SK-N-SH (cell line): ENCODE data around the gene FCER2. TPM values are rescaled to one million over a fixed set of nuclear protein-coding genes. Genes with fewer than 3 reads are reported as not detected.

ENCODE experiments used
- CTCF ChIA-PET: fragments of 300-600, 350-600 bp; formaldehyde crosslinking; extraction: SDS; loops from one replicate; lab custom pipeline; 2021; lab: Yijun Ruan, JAX
- POLR2A ChIA-PET: fragments of 350-600 bp; sonication (Branson Sonifier 250); formaldehyde crosslinking; extraction: SDS; loops from one replicate; lab custom pipeline; 2020; ENCODE audit warnings: antibody characterized with exemption, inconsistent platforms; lab: Yijun Ruan, JAX
- DNase-seq: peaks from one replicate; pipeline ENCODE4 v3.0.0; 2012
- H2AFZ ChIP-seq: fragments of 200-600 bp; sonication (generic); 2 replicates; pipeline ENCODE4 v1.8.1; 2016; ENCODE audit warnings: antibody characterized with exemption, mild to moderate bottlenecking, low read depth
- H3F3A ChIP-seq: fragments of 200-600 bp; sonication (generic); replicated peaks from 2 replicates; pipeline ENCODE3; 2016; ENCODE audit warnings: antibody characterized with exemption, mild to moderate bottlenecking; ENCODE audit not compliant: insufficient read depth
- H3K27ac ChIP-seq, 2 experiments: fragments of 200-500 bp in 1 of 2; fragments of 200-600 bp in 1 of 2; sonication (Bioruptor generic) in 1 of 2; sonication (generic), shearing (Covaris generic) in 1 of 2; 2 replicates each; pipeline versions ENCODE4 v1.5.1 to v1.6.1; 2014 to 2016; ENCODE audit warnings: low read depth in 2 of 2, inconsistent platforms in 1 of 2, low read length in 1 of 2, mild to moderate bottlenecking in 1 of 2, mixed read lengths in 1 of 2
- H3K27me3 ChIP-seq: fragments of 200-600 bp; sonication (generic), shearing (Covaris generic); 2 replicates; pipeline ENCODE4 v1.6.1; 2016; ENCODE audit warnings: mixed run types; ENCODE audit not compliant: insufficient read depth
- H3K36me3 ChIP-seq, 2 experiments: fragments of 200-500 bp in 1 of 2; fragments of 200-600 bp in 1 of 2; sonication (Bioruptor generic) in 1 of 2; sonication (generic) in 1 of 2; replicated peaks in 1 of 2; 2 replicates each; pipeline versions ENCODE3 to v1.5.1; 2014 to 2016; ENCODE audit warnings: low read length in 1 of 2, mild to moderate bottlenecking in 1 of 2; ENCODE audit not compliant: insufficient read depth in 2 of 2, control insufficient read depth in 1 of 2
- H3K4me1 ChIP-seq, 2 experiments: fragments of 200-500 bp in 1 of 2; fragments of 200-600 bp in 1 of 2; sonication (Bioruptor generic) in 1 of 2; sonication (generic), shearing (Covaris generic) in 1 of 2; 2 replicates each; pipeline versions ENCODE4 v1.5.1 to v1.6.1; 2014 to 2016; ENCODE audit warnings: low read depth in 1 of 2, low read length in 1 of 2, mixed run types in 1 of 2; ENCODE audit not compliant: insufficient read depth in 2 of 2, control insufficient read depth in 1 of 2
- H3K4me2 ChIP-seq: fragments of 200-600 bp; sonication (generic), shearing (Covaris generic); 2 replicates; pipeline ENCODE4 v1.6.1; 2017; ENCODE audit warnings: mixed run types
- H3K4me3 ChIP-seq, 2 experiments: fragments of 200-500 bp in 1 of 2; fragments of 200-600 bp in 1 of 2; sonication (Bioruptor generic) in 1 of 2; sonication (generic), shearing (Covaris generic) in 1 of 2; 2 replicates each; pipeline versions ENCODE4 v1.5.1 to v1.8.1; 2014 to 2016; ENCODE audit warnings: low read depth in 2 of 2, inconsistent platforms in 1 of 2, low read length in 1 of 2, mild to moderate bottlenecking in 1 of 2, mixed read lengths in 1 of 2, moderate library complexity in 1 of 2
- H3K79me2 ChIP-seq: fragments of 200-600 bp; sonication (generic); 2 replicates; pipeline ENCODE4 v1.8.1; 2017; ENCODE audit warnings: mild to moderate bottlenecking; ENCODE audit not compliant: insufficient read depth
- H3K9ac ChIP-seq: fragments of 200-600 bp; sonication (generic); 2 replicates; pipeline ENCODE4 v1.6.1; 2017; ENCODE audit warnings: mixed run types
- H3K9me2 ChIP-seq: fragments of 200-600 bp; sonication (generic); 2 replicates; pipeline ENCODE4 v1.6.1; 2017; ENCODE audit warnings: mixed run types
- H3K9me3 ChIP-seq: fragments of 200-600 bp; sonication (generic); 2 replicates; pipeline ENCODE4 v1.6.1; 2017; ENCODE audit warnings: mixed run types, mild to moderate bottlenecking, moderate library complexity
- H4K20me1 ChIP-seq: fragments of 200-600 bp; sonication (generic); 2 replicates; pipeline ENCODE4 v1.6.1; 2017; ENCODE audit warnings: mild to moderate bottlenecking, mixed run types; ENCODE audit not compliant: insufficient read depth
- CHD2 ChIP-seq: fragments of 150-350 bp; IDR thresholded peaks from 2 replicates; pipeline ENCODE4 v1.6.1; 2018; ENCODE audit warnings: low read length; ENCODE audit not compliant: partially characterized antibody
- EP300 ChIP-seq, 2 experiments: IDR thresholded peaks; 2 replicates each; pipeline versions ENCODE4 v1.4.0 to v1.6.1; 2012; ENCODE audit warnings: borderline replicate concordance in 1 of 2, low read depth in 1 of 2, low read length in 1 of 2
- FOXM1 ChIP-seq: IDR thresholded peaks from 2 replicates; pipeline ENCODE4 v1.4.0; 2012; ENCODE audit warnings: low read depth, mild to moderate bottlenecking
- GABPA ChIP-seq: IDR thresholded peaks from 2 replicates; pipeline ENCODE4 v1.4.0; 2012; ENCODE audit warnings: low read depth, mild to moderate bottlenecking
- GATA2 ChIP-seq: sonication (generic); formaldehyde crosslinking; IDR thresholded peaks from 2 replicates; pipeline ENCODE4 v1.5.0; 2020; ENCODE audit warnings: mild to moderate bottlenecking, missing genetic modification reagents
- MEF2A ChIP-seq: IDR thresholded peaks from 2 replicates; pipeline ENCODE4 v1.4.0; 2012; ENCODE audit warnings: low read depth, borderline replicate concordance
- MXI1 ChIP-seq: IDR thresholded peaks from 2 replicates; pipeline ENCODE4 v1.6.1; 2012; ENCODE audit warnings: mild to moderate bottlenecking, low read depth, low read length, improper control_type of control experiment
- RFX5 ChIP-seq: IDR thresholded peaks from 2 replicates; pipeline ENCODE4 v1.6.1; 2012; ENCODE audit warnings: mild to moderate bottlenecking, improper control_type of control experiment, low read length
- SMC3 ChIP-seq: IDR thresholded peaks from 2 replicates; pipeline ENCODE4 v1.6.1; 2012; ENCODE audit warnings: low read depth, low read length, improper control_type of control experiment
- TCF12 ChIP-seq: IDR thresholded peaks from 2 replicates; pipeline ENCODE4 v1.4.0; 2012
- YY1 ChIP-seq: IDR thresholded peaks from 2 replicates; pipeline ENCODE4 v1.4.0; 2012; ENCODE audit warnings: low read depth, mild to moderate bottlenecking
- WGBS: methylation state at CpG from one replicate; pipeline ENCODE4 v1.1.6; 2017; ENCODE audit warnings: low lambda C conversion rate; 5-methylcytosine and 5-hydroxymethylcytosine counted together
- polyA plus RNA-seq, 3 experiments: library from polyadenylated mRNA; depleted of rRNA; stranded (reverse); fragments of >200 nt; gene quantifications; 2 replicates each; pipeline ENCODE4 v1.2.3, GENCODE V29; 2012
- TF ChIP-seq, protein P1 (sequence below): fragments of 150-350 bp; IDR thresholded peaks from 2 replicates; pipeline ENCODE4 v1.6.1; 2017; ENCODE audit warnings: antibody characterized with exemption, low read length, low read depth, borderline replicate concordance
- TF ChIP-seq, protein P2 (sequence below): fragments of 150-350 bp; IDR thresholded peaks from 2 replicates; pipeline ENCODE4 v1.6.1; 2016; ENCODE audit warnings: mild to moderate bottlenecking, low read depth, low read length
- TF ChIP-seq, protein P3 (sequence below): IDR thresholded peaks from 2 replicates; pipeline ENCODE4 v1.6.1; 2012; ENCODE audit warnings: mild to moderate bottlenecking, low read depth, low read length, moderate library complexity

Gene FCER2
- polyA plus RNA-seq, 1 of the 3 experiments (the other 2 are of a cell fraction): not detected

DNA sequence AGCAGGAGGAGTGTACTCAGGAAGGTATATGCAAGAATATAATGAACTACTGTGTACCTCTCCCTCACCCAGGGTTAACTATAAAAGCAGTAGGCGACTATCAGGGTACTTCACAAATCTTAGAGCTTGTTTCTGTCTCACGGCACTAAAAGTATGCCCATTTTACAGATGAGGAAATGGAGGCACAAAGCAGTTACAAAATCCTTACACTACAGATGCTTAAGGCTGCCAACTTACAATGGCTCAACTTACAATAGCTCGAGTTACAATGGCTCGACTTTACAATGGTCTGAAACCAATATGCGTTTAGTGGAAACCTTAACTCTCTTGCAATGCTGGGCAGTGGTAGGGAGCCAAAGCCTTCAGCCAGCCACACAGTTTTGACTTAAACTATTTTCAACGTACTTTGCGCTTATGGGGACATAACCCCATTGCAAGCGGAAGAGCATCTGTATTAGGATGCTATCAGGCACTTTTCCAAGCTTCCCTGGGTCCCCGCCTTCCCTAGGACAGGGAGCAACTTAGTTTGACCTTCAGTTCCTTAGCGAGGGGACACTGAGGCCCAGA lies 4.1 kb downstream of the FCER2 start:
- Histone ChIP-seq H3K36me3 (no peaks in the 10 kb centered on the region), H3K27me3 (peaks cover 90% of the 10 kb centered on the region), H3K4me2 (no peak overlapping the region), H4K20me1 (no peaks in the 10 kb centered on the region), H3K4me3 (no peak overlapping the region), H3F3A (no peaks in the 10 kb centered on the region), H2AFZ (no peak overlapping the region), H3K9ac (no peak overlapping the region), H3K27ac (no peak overlapping the region), H3K4me1 (no peaks in the 10 kb centered on the region), H3K9me3 (no peaks in the 10 kb centered on the region), H3K79me2 (no peaks in the 10 kb centered on the region), H3K9me2 (no peaks in the 10 kb centered on the region)
- WGBS: 3% methylated on average over 10 of the region's 10 CpGs
- POLR2A ChIA-PET: no interaction called here
- no peak for DNase-seq
- TF ChIP-seq YY1 (no peak), MEF2A (no peak), GABPA (no peak), EP300 (IDR thresholded peaks at IDR 0.05; ENCODE audit: borderline replicate concordance in 1 of 2, low read depth in 1 of 2, low read length in 1 of 2) (no peak), FOXM1 (no peak), SMC3 (no peak), RFX5 (no peak), GATA2 (no peak), TCF12 (no peak), MXI1 (no peak), CHD2 (no peak)
- TF ChIP-seq, protein P1, sequence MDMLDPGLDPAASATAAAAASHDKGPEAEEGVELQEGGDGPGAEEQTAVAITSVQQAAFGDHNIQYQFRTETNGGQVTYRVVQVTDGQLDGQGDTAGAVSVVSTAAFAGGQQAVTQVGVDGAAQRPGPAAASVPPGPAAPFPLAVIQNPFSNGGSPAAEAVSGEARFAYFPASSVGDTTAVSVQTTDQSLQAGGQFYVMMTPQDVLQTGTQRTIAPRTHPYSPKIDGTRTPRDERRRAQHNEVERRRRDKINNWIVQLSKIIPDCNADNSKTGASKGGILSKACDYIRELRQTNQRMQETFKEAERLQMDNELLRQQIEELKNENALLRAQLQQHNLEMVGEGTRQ: no peak
- TF ChIP-seq, protein P2, sequence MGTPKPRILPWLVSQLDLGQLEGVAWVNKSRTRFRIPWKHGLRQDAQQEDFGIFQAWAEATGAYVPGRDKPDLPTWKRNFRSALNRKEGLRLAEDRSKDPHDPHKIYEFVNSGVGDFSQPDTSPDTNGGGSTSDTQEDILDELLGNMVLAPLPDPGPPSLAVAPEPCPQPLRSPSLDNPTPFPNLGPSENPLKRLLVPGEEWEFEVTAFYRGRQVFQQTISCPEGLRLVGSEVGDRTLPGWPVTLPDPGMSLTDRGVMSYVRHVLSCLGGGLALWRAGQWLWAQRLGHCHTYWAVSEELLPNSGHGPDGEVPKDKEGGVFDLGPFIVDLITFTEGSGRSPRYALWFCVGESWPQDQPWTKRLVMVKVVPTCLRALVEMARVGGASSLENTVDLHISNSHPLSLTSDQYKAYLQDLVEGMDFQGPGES: no peak
- TF ChIP-seq, protein P3, sequence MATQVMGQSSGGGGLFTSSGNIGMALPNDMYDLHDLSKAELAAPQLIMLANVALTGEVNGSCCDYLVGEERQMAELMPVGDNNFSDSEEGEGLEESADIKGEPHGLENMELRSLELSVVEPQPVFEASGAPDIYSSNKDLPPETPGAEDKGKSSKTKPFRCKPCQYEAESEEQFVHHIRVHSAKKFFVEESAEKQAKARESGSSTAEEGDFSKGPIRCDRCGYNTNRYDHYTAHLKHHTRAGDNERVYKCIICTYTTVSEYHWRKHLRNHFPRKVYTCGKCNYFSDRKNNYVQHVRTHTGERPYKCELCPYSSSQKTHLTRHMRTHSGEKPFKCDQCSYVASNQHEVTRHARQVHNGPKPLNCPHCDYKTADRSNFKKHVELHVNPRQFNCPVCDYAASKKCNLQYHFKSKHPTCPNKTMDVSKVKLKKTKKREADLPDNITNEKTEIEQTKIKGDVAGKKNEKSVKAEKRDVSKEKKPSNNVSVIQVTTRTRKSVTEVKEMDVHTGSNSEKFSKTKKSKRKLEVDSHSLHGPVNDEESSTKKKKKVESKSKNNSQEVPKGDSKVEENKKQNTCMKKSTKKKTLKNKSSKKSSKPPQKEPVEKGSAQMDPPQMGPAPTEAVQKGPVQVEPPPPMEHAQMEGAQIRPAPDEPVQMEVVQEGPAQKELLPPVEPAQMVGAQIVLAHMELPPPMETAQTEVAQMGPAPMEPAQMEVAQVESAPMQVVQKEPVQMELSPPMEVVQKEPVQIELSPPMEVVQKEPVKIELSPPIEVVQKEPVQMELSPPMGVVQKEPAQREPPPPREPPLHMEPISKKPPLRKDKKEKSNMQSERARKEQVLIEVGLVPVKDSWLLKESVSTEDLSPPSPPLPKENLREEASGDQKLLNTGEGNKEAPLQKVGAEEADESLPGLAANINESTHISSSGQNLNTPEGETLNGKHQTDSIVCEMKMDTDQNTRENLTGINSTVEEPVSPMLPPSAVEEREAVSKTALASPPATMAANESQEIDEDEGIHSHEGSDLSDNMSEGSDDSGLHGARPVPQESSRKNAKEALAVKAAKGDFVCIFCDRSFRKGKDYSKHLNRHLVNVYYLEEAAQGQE: no peak
- CTCF ChIA-PET: interaction anchor here (0.8 to 3.0 kb wide), 3 partner anchors 17 to 129 kb away, joined by 3 to 13 read pairs (median 4); partner anchors contain the start of gene TRAPPC5
